ENCODE measurements around the gene RAB27A.
"Not testable (repeated sequence)": the region's sequence is repeated elsewhere in the genome, so short reads cannot be mapped to it uniquely, and the experiment has no call there.

RAB27A gene

GRCh38 chr15:55250941-55251340 lies 38.7 kb downstream of the RAB27A start:
- Histone ChIP-seq H3K9me2 (replicated peaks; ENCODE audit: insufficient read depth, low read length) (no peaks in the 10 kb centered on the region), H3F3A (ENCODE audit: insufficient read depth, low read length) (0 out of 2 replicates have a peak, but pooled peaks cover 4% of the 10 kb centered on the region), H3K27ac (ENCODE audit: low read length) (no peak overlapping the region), H3K9ac (ENCODE audit: low read length) (no peak overlapping the region), H4K20me1 (ENCODE audit: insufficient read depth, low read length) (no peaks in the 10 kb centered on the region), H3K9me3 (replicated peaks; ENCODE audit: insufficient read depth, low read length) (no peaks in the 10 kb centered on the region), H3K4me2 (ENCODE audit: low read depth, low read length) (no peak overlapping the region), H3K4me3 (ENCODE audit: low read length) (no peak overlapping the region), H3K27me3 (replicated peaks; ENCODE audit: insufficient read depth, low read length) (no peaks in the 10 kb centered on the region), H2AFZ (ENCODE audit: low read length) (no peak overlapping the region), H3K36me3 (replicated peaks; ENCODE audit: insufficient read depth, low read length) (no peaks in the 10 kb centered on the region), H3K79me2 (ENCODE audit: low read length) (peaks cover 70% of the 10 kb centered on the region), H3K4me1 (ENCODE audit: low read length) (no peaks in the 10 kb centered on the region)
- no peak for DNase-seq
- TF ChIP-seq EZH2phosphoT487 (IDR thresholded peaks at IDR 0.05; ENCODE audit: low read length) (no peak), EZH2 (optimal IDR thresholded peaks at IDR 0.05; ENCODE audit: low read depth, low read length) (no peak), CTCF (IDR thresholded peaks at IDR 0.05; ENCODE audit: low read length) (no peak)

GRCh38 chr15:55250392-55250791 lies 39.2 kb downstream of the RAB27A start:
- Histone ChIP-seq H3K27me3 (replicated peaks; ENCODE audit: insufficient read depth, low read length) (no peaks in the 10 kb centered on the region), H4K20me1 (ENCODE audit: insufficient read depth, low read length) (no peaks in the 10 kb centered on the region), H3K9me2 (replicated peaks; ENCODE audit: insufficient read depth, low read length) (no peaks in the 10 kb centered on the region), H3F3A (ENCODE audit: insufficient read depth, low read length) (0 out of 2 replicates have a peak, but pooled peaks cover 4% of the 10 kb centered on the region), H3K4me3 (ENCODE audit: low read length) (no peak overlapping the region), H2AFZ (ENCODE audit: low read length) (no peak overlapping the region), H3K4me1 (ENCODE audit: low read length) (no peaks in the 10 kb centered on the region), H3K4me2 (ENCODE audit: low read depth, low read length) (no peak overlapping the region), H3K27ac (ENCODE audit: low read length) (no peak overlapping the region), H3K79me2 (ENCODE audit: low read length) (peaks cover 64% of the 10 kb centered on the region), H3K9me3 (replicated peaks; ENCODE audit: insufficient read depth, low read length) (no peaks in the 10 kb centered on the region), H3K36me3 (replicated peaks; ENCODE audit: insufficient read depth, low read length) (no peaks in the 10 kb centered on the region), H3K9ac (ENCODE audit: low read length) (no peak overlapping the region)
- no peak for DNase-seq
- no peak for TF ChIP-seq EZH2 (optimal IDR thresholded peaks at IDR 0.05; ENCODE audit: low read depth, low read length)
- TF ChIP-seq EZH2phosphoT487 (IDR thresholded peaks at IDR 0.05; ENCODE audit: low read length): no peak
- TF ChIP-seq CTCF (IDR thresholded peaks at IDR 0.05; ENCODE audit: low read length): no peak

GRCh38 chr15:55249885-55250284 lies 39.7 kb downstream of the RAB27A start:
- H3F3A ChIP-seq (ENCODE audit: insufficient read depth, low read length); H3K9me2 ChIP-seq (replicated peaks; ENCODE audit: insufficient read depth, low read length); H3K27me3 ChIP-seq (replicated peaks; ENCODE audit: insufficient read depth, low read length); H3K27ac ChIP-seq (ENCODE audit: low read length); DNase-seq; H3K9me3 ChIP-seq (replicated peaks; ENCODE audit: insufficient read depth, low read length); H4K20me1 ChIP-seq (ENCODE audit: insufficient read depth, low read length); H3K9ac ChIP-seq (ENCODE audit: low read length); H3K4me3 ChIP-seq (ENCODE audit: low read length); H3K4me2 ChIP-seq (ENCODE audit: low read depth, low read length); H3K36me3 ChIP-seq (replicated peaks; ENCODE audit: insufficient read depth, low read length); H3K4me1 ChIP-seq (ENCODE audit: low read length); H2AFZ ChIP-seq (ENCODE audit: low read length): not testable (repeated sequence)
- H3K79me2 ChIP-seq (ENCODE audit: low read length): peaks cover 63% of the 10 kb centered on the region

GRCh38 chr15:55248895-55249294 lies 40.7 kb downstream of the RAB27A start:
- Histone ChIP-seq H3K4me2 (ENCODE audit: low read depth, low read length) (no peak overlapping the region), H3K27ac (ENCODE audit: low read length) (no peak overlapping the region), H2AFZ (ENCODE audit: low read length) (no peak overlapping the region), H3K9me3 (replicated peaks; ENCODE audit: insufficient read depth, low read length) (no peaks in the 10 kb centered on the region), H3K27me3 (replicated peaks; ENCODE audit: insufficient read depth, low read length) (no peaks in the 10 kb centered on the region), H4K20me1 (ENCODE audit: insufficient read depth, low read length) (no peaks in the 10 kb centered on the region), H3F3A (ENCODE audit: insufficient read depth, low read length) (0 out of 2 replicates have a peak, but pooled peaks cover 4% of the 10 kb centered on the region), H3K79me2 (ENCODE audit: low read length) (peaks cover 64% of the 10 kb centered on the region), H3K4me3 (ENCODE audit: low read length) (no peak overlapping the region), H3K9ac (ENCODE audit: low read length) (no peak overlapping the region), H3K4me1 (ENCODE audit: low read length) (no peaks in the 10 kb centered on the region), H3K9me2 (replicated peaks; ENCODE audit: insufficient read depth, low read length) (no peaks in the 10 kb centered on the region), H3K36me3 (replicated peaks; ENCODE audit: insufficient read depth, low read length) (no peaks in the 10 kb centered on the region)
- no peak for TF ChIP-seq EZH2phosphoT487 (IDR thresholded peaks at IDR 0.05; ENCODE audit: low read length)
- TF ChIP-seq EZH2 (optimal IDR thresholded peaks at IDR 0.05; ENCODE audit: low read depth, low read length): no peak
- no peak for TF ChIP-seq CTCF (IDR thresholded peaks at IDR 0.05; ENCODE audit: low read length)
- DNase-seq: no peak
